Activated CD4-positive, alpha-beta T cell treated with anti-CD3 and anti-CD28 coated beads for 48 hours (primary cell): ENCODE data around the gene TRAF2.
A peak's percentile ranks its signal among the peaks of the same experiment; 100 is the strongest.

Experiments
- DNase-seq: peaks from one replicate; pipeline ENCODE4 v3.0.0-alpha.2; 2020

Gene TRAF2

GRCh38 chr9:136847088-136847825 is 39.1 kb upstream of the TRAF2 start:
- peak; percentile 45 for DNase-seq

GRCh38 chr9:136847826-136848392 is 38.4 kb upstream of the TRAF2 start:
- peak; percentile 92 for DNase-seq

GRCh38 chr9:136848393-136849037 is 37.8 kb upstream of the TRAF2 start:
- DNase-seq: peak; percentile 65

DNA sequence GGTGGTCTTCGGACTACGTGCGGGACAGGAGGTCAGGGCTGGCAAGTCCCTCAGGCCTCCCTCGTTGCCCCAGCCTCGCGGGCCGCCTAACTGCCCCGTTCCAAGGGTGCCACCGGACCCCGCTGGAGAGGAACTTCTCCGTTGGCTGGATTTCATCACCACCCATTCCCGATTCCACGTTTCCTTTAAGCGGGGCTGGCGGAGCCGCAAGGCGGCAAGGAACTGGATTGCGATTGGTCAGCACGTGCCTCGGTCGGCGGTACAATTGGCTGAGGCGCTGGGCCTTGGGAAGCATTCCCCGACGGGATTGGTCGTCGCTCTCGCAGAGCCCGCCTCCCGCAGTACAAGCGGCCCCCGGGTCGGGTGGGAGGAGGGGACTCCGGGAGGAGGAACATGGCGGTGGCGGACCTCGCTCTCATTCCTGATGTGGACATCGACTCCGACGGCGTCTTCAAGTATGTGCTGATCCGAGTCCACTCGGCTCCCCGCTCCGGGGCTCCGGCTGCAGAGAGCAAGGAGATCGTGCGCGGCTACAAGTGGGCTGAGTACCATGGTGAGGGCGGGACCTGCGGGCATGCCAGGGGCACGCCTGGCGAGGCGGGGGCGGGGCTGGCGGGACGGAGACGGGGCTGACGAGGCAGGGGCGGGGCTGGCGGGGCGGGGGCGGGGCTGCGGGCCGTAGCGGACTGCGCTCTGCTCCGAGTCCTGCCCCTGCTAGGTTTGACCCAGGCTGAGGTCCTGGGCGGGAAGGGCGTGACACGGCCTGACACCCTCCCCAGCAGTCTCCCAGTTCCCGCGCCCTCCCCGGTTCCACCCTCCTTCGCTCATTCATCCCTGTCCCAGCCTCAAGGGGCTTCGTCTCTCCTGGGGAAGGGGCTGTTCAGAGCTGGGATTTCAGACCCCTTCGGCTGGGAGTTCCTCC is 37.0 kb upstream of the TRAF2 start, which contains the start of gene PHPT1:
Gene PHPT1, plus strand, starts transcription at position 372 of the 922 bp plus-strand sequence. Its CDS starts 22 bp downstream, at position 394.
- peak; percentile 98 for DNase-seq

DNA sequence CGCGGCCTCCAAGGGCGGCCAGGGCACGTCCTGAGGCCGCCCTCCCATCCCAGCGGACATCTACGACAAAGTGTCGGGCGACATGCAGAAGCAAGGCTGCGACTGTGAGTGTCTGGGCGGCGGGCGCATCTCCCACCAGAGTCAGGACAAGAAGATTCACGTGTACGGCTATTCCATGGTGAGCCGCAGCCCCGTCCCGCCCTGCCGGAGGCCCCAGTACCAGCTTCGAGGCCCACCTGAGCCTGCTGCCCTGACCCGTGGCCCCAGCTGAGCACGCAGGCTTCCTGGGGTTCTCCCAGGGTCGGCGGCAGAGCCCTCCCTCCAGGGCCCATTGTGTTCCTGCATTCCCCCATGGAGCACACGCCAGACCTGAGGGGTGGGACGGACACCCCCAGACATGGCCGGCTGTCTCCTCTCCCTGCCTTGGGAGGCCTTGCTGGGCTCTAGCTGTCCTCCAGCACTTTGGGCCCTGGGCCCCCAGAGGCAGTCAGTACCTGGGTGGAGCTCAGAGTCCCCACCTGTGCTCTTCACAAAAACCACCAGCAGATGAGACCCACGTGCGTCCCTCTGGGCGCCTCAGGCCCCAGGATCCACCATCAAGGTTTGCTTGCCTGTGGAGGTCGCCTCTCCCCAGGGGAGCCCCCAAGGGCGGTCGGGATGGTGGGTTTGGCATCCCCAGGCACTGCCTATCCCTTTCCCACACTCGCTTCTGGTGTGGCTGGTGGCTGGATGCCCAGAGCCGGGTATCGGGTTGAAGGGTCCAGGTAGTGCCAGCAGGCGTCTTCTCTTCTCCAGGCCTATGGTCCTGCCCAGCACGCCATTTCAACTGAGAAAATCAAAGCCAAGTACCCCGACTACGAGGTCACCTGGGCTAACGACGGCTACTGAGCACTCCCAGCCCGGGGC is 36.1 kb upstream of the TRAF2 start:
- DNase-seq: no peak

DNA sequence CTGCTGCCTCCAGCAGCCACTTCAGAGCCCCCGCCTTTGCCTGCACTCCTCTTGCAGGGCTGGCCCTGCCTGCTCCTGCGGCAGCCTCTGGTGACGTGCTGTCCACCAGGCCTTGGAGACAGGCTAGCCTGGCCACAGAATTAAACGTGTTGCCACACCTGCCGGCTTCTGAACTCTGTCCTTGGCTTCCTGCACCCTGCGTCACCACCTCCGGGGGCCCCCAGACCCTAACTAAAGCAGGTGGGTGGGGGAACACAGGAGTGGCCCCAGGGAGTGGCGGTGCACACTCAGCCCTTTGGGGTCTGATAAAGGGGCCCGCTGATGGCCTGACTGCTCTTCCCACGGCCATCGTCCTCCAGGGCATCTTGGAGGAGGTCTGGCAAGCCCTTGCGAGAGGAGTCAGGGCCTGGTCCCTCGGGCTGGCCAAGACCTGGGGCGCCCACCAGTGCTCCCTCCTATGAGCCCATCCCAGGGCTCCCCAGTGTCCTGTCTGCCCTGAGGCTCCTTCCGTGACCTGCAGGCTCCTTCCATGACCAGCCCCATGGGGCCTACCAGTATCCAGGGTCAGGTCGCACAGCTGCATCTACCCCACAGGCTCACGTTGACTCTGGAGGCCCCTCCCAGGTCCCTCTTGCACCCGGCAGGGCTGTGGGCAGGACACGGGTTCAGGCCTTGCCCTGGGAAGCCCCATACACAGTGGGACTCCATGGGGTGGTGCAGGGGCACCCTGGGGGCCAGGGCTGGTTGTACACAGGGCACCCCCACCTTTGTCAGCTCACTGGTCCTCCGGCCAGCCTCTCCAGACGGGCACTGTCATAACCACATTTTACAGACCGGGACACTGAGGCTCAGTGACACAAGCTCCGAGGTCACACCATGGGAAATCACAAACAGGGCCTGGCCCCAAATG is 35.2 kb upstream of the TRAF2 start:
- DNase-seq: no peak

- no peak for DNase-seq
These were observed 34.2 kb upstream of the TRAF2 start, which contains the start of gene MAMDC4 for GRCh38 chr9:136851941-136852663. TSS of gene MAMDC4 (plus strand) at chr9:136852346. CDS start at chr9:136852417, 71 bp downstream.

DNA sequence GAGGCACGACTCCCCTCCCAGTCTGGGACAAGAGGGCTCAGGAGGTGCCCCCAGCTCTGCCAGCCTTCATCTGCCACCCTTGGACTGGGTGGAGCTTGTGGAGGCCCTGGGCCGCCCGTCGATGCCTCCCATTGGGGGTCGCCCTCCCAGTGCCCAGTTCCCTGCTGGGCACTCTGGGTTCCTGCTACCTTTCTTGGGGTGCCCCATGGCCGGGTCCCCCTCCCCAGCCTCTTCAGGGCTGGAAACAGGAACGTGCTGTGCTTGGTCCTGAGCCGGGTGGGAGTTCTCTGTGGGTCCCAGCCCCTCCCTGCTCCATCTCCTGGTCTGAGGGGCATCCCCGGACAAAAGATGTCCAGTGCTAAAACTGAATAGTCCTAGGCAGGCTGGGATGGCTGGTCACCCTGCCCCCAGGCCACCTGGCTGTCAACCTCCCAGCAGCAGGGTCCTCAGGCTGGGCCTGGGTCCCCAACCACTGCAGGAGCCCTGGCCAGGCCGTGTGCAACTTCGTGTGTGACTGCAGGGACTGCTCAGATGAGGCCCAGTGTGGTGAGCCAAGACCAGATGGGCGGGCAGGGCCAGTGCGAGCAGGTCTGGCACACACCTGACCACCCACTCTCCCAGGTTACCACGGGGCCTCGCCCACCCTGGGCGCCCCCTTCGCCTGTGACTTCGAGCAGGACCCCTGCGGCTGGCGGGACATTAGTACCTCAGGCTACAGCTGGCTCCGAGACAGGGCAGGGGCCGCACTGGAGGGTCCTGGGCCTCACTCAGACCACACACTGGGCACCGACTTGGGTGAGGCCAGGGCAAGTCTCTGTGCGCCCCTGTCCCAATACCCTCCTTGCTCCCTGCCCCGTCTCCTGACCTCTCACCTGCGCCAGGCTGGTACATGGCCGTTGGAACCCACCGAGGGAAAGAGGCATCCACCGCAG is 33.4 kb upstream of the TRAF2 start:
- DNase-seq: no peak

DNA sequence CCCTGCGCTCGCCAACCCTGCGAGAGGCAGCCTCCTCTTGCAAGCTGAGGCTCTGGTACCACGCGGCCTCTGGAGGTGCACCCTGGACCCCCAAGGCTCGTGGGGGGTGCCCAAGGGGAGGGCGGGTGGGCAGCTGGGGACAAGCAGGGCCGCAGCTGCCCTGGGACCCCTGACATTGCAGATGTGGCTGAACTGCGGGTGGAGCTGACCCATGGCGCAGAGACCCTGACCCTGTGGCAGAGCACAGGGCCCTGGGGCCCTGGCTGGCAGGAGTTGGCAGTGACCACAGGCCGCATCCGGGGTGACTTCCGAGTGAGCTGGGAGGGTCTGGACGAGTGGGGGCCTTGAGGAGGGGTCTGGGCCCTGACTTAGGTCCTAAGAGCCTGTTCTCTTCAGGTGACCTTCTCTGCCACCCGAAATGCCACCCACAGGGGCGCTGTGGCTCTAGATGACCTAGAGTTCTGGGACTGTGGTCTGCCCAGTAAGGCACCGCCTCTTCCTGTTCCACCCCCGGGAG is 32.7 kb upstream of the TRAF2 start:
- DNase-seq: no peak

DNA sequence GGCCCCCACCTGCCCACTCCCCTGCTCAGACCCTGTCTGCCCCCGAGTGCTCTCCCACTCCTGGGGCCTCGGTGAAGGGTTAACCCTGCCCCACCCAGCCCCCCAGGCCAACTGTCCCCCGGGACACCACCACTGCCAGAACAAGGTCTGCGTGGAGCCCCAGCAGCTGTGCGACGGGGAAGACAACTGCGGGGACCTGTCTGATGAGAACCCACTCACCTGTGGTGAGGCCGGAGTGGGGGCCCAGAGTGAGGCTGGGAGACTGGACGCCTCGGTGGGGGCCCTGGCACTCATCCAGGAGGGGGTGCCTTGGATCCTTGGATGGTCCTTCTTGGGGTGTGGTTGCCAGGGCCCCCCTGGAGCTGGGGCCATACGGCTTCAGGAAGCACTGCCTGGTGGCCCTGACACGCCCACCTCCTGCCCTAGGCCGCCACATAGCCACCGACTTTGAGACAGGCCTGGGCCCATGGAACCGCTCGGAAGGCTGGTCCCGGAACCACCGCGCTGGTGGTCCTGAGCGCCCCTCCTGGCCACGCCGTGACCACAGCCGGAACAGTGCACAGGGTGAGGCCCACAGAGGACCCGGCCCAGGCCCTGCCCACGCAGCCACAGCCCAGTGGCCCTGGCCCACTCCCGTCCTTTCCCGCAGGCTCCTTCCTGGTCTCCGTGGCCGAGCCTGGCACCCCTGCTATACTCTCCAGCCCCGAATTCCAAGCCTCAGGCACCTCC is 32.0 kb upstream of the TRAF2 start:
- no peak for DNase-seq

GRCh38 chr9:136854842-136855460 is 31.4 kb upstream of the TRAF2 start:
- DNase-seq: no peak

DNA sequence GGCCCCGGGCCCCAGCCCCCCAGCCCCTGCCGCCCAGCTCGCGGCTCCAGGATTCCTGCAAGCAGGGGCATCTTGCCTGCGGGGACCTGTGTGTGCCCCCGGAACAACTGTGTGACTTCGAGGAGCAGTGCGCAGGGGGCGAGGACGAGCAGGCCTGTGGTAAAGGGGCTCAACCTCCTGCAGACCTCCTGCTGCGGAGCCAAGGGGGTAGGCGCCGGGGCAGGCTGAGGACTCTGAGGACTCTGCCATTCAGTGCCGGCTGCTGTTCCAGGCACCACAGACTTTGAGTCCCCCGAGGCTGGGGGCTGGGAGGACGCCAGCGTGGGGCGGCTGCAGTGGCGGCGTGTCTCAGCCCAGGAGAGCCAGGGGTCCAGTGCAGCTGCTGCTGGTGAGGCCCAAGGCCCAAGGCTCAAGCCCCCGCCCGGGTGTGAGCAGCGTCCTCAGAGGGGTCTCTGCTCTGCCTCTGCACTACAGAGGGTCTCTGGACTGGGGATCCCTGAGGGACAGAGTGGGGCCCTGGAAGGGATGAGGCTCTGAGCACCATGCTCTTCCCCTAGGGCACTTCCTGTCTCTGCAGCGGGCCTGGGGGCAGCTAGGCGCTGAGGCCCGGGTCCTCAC is 30.7 kb upstream of the TRAF2 start:
- DNase-seq: no peak

DNA sequence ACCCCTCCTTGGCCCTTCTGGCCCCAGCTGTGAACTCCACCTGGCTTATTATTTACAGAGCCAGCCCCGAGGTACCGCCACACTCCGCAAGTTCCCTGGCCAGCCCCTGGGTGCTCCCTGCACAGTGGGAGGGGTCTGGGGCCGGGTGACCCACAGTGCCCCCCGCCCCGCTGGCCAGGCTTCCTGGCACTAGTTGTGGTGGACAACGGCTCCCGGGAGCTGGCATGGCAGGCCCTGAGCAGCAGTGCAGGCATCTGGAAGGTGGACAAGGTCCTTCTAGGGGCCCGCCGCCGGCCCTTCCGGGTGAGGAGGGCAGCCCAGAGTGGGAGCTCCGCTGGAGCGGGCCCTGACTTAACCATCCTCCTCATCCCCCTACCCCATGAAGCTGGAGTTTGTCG is 30.2 kb upstream of the TRAF2 start:
- no peak for DNase-seq

DNA sequence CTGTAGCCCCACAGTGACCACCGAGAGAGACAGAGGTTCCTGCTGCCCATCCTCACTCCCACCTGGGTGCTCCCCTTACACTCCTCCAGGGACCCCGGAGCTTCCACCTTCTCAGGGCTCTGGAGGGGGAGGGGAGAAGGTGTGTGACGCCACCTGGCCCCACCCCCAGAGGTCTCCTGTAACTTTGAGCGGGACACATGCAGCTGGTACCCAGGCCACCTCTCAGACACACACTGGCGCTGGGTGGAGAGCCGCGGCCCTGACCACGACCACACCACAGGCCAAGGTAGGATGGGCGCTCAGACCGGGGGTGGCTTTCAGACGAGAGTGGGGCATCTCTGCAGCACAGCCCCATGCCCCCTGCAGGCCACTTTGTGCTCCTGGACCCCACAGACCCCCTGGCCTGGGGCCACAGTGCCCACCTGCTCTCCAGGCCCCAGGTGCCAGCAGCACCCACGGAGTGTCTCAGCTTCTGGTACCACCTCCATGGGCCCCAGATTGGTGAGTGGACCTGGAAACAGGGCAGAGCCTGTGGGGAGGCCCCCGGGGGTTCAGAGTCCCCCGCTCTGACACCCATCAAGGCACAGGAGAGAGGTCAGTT is 29.7 kb upstream of the TRAF2 start:
- DNase-seq: no peak

GRCh38 chr9:136857166-136857565 is 29.1 kb upstream of the TRAF2 start:
- DNase-seq: no peak
